CD4-positive, alpha-beta T cell (primary cell): ENCODE data around the gene POU2AF2. TPM values are rescaled to one million over a fixed set of nuclear protein-coding genes. Genes with fewer than 3 reads are reported as not detected.

Experiments used
- ATAC-seq: fragments of 200-7000 bp; cut with Tn5 transposase; one replicate; pipeline ENCODE4 v1.10.0; 2022; ENCODE audit warnings: mild to moderate bottlenecking; ENCODE audit not compliant: poor library complexity
- CTCF ChIA-PET: fragments of 350-600 bp; sonication (Branson Sonifier 250); formaldehyde crosslinking; loops from one replicate; lab custom pipeline; 2021; ENCODE audit warnings: antibody characterized with exemption, inconsistent platforms; lab: Charles Lee
- POLR2A ChIA-PET: fragments of 350-600 bp; sonication (Branson Sonifier 250); formaldehyde crosslinking; loops from one replicate; lab custom pipeline; 2021; ENCODE audit warnings: antibody characterized with exemption, inconsistent platforms; lab: Charles Lee
- DNase-seq, 14 experiments: peaks; one replicate each; pipeline ENCODE4 v3.0.0-alpha.2; 2013 to 2020; ENCODE audit warnings: mixed read lengths in 2 of 14
- H3K27ac ChIP-seq, 2 donors: one replicate each; pipeline versions ENCODE4 v1.5.1 to v1.7.0; 2013; ENCODE audit warnings: low read length in 2 of 2, low read depth in 1 of 2, mild to moderate bottlenecking in 1 of 2
- H3K27me3 ChIP-seq, 2 experiments: 1 replicate in 1 of 2; 2 replicates in 1 of 2; pipeline versions ENCODE4 v1.6.1 to v1.7.0; 2013; ENCODE audit warnings: low read length in 2 of 2, control low read depth in 1 of 2, mild to moderate bottlenecking in 1 of 2, moderate library complexity in 1 of 2; ENCODE audit not compliant: insufficient read depth in 2 of 2, control insufficient read depth in 1 of 2
- H3K36me3 ChIP-seq: one replicate; pipeline ENCODE4 v1.6.1; 2013; ENCODE audit warnings: low read length, control low read depth; ENCODE audit not compliant: insufficient read depth
- H3K4me1 ChIP-seq: one replicate; pipeline ENCODE4 v1.6.1; 2013; ENCODE audit warnings: low read length, control low read depth; ENCODE audit not compliant: insufficient read depth
- H3K4me3 ChIP-seq: one replicate; pipeline ENCODE4 v1.5.1; 2013; ENCODE audit warnings: mild to moderate bottlenecking, low read length, moderate library complexity
- H3K9me3 ChIP-seq, 2 experiments: 1 replicate in 1 of 2; 2 replicates in 1 of 2; pipeline versions ENCODE4 v1.6.1 to v1.7.0; 2013; ENCODE audit warnings: low read length in 2 of 2, mild to moderate bottlenecking in 2 of 2, control low read depth in 1 of 2, moderate library complexity in 1 of 2; ENCODE audit not compliant: control insufficient read depth in 1 of 2, insufficient read depth in 1 of 2
- H3K27ac Mint-ChIP-seq: one replicate; pipeline ENCODE4 v1.8.0; 2020; ENCODE audit warnings: mixed read lengths
- H3K27me3 Mint-ChIP-seq: one replicate; pipeline ENCODE4 v1.8.0; 2021; ENCODE audit warnings: mixed read lengths
- H3K36me3 Mint-ChIP-seq: one replicate; pipeline ENCODE4 v1.8.0; 2021; ENCODE audit warnings: low read depth, mixed read lengths
- H3K4me1 Mint-ChIP-seq: one replicate; pipeline ENCODE4 v1.8.0; 2021; ENCODE audit warnings: low read depth, mixed read lengths
- H3K4me3 Mint-ChIP-seq: one replicate; pipeline ENCODE4 v1.8.0; 2020; ENCODE audit warnings: mild to moderate bottlenecking, mixed read lengths
- H3K9me3 Mint-ChIP-seq: one replicate; pipeline ENCODE4 v1.8.0; 2020; ENCODE audit warnings: mixed read lengths
- intact Hi-C, 2 experiments: fragments of 100-400 bp; cut with DNase I in 1 of 2; cut with micrococcal nuclease in 1 of 2; formaldehyde crosslinking; loops; one replicate each; pipeline versions ENCODE4 v1.15.1 to v1.9.0; 2023 to 2025; cut with DNase I, micrococcal nuclease
- total RNA-seq, 174 experiments: library from RNA in 2 of 174; stranded (reverse) in 2 of 174; gene quantifications; one replicate each; pipeline ENCODE4 v1.2.3 and lab custom pipeline; 2021 to 2026
- TF ChIP-seq, protein P1 (sequence below): fragments of 200-600 bp; IDR thresholded peaks from one replicate; pipeline ENCODE4 v1.8.0; 2022; ENCODE audit warnings: antibody characterized with exemption, mild to moderate bottlenecking

The POU2AF2 gene
- total RNA-seq, 2 experiments from 2014 or later, result not detected

DNA sequence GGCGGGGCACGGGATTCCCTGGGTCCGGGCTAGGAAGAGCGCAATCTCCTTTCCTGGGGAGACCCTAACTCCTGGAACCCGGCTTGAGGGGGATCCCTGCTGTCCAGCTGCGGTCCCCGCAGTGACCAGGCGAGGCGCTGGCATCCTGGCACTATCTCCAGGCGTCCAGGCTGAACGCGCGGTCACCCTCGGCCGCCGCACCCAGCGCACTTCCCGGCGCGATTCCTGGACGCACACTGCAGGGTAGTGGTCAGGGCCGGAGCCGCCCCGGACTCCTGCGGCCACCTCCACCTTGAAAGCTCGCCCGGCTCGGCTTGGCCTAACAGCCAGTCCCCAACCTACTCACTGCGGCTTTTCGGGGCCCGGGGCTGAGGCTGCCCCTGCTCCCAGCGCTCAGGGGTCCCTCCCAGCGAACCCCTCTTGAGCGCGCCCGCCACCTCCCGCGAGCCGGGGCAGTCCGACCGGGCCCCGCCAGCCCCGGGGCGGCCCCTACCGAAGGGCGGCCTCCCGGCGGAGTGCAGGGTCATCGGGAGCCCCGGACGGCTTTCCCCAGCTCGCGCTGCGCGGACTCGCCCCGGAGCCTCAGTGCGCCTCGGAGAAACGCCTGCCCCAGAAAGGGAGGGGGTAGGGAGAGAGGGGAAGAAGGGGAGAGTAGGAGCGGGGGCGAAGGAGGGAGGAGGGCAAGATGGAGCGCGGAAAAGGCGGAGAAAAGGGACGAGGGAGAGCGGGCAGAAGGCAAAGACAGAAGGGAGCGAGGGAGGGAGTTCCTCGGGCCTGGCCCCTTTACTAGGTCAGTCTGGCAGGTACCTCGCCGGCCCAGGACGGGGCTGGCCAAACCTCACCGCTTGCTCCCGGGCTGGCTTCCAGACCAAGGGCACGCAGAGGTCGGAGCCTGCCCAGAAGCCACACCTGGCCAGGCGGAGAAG is 53.8 kb downstream of the POU2AF2 start:
- no peak for ATAC-seq
- DNase-seq, result no peak
- no peak overlapping the region for H3K27ac ChIP-seq

DNA sequence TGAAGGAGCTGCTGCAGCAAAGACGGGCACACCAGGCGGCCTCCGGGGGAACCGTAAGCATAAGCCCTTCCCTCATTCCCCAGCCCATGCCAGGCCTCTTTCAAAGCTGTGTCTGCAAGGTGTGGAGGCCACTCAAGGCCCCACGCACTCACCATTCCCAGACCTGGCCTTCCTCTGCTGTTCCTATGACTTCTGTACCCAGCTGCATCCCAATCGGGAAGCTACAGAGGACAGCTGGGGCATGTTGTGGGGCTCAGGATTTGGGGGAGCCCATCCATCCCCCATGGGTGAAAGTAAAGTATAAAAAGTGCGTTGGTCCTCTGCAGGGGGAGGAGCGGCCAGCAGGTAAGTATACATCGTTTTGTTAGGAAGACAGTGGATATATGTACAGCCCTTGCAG is 55.0 kb downstream of the POU2AF2 start:
- Histone ChIP-seq H3K4me1 (peaks cover 6% of the 10 kb centered on the region), H3K4me3 (no peak overlapping the region), H3K27ac (no peak overlapping the region), H3K36me3 (no peaks in the 10 kb centered on the region), H3K9me3 (no peaks in the 10 kb centered on the region), H3K27me3 (peaks cover 21 to 32% of the 10 kb centered on the region in 2 experiments)
- intact Hi-C loops, result loop anchor here in 1 of 2 experiments (5.0 kb wide), 1 partner anchor 1992 kb away; no protein-coding TSS in a partner anchor
- peaks cover 5% of the 10 kb centered on the region for H3K4me1 Mint-ChIP-seq
- DNase-seq, result no peak
- ChIA-PET CTCF (no interaction called here), POLR2A (no interaction called here)
- H3K27ac Mint-ChIP-seq, result no peak overlapping the region
- peaks cover 66% of the 10 kb centered on the region for H3K27me3 Mint-ChIP-seq
- H3K4me3 Mint-ChIP-seq, result no peak overlapping the region
- no peaks in the 10 kb centered on the region for H3K9me3 Mint-ChIP-seq
- TF ChIP-seq, protein P1, sequence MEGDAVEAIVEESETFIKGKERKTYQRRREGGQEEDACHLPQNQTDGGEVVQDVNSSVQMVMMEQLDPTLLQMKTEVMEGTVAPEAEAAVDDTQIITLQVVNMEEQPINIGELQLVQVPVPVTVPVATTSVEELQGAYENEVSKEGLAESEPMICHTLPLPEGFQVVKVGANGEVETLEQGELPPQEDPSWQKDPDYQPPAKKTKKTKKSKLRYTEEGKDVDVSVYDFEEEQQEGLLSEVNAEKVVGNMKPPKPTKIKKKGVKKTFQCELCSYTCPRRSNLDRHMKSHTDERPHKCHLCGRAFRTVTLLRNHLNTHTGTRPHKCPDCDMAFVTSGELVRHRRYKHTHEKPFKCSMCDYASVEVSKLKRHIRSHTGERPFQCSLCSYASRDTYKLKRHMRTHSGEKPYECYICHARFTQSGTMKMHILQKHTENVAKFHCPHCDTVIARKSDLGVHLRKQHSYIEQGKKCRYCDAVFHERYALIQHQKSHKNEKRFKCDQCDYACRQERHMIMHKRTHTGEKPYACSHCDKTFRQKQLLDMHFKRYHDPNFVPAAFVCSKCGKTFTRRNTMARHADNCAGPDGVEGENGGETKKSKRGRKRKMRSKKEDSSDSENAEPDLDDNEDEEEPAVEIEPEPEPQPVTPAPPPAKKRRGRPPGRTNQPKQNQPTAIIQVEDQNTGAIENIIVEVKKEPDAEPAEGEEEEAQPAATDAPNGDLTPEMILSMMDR, result no peak
- no peaks in the 10 kb centered on the region for H3K36me3 Mint-ChIP-seq
- no peak for ATAC-seq

More for the DNA sequence above, 53.8 kb downstream of the POU2AF2 start:
- Histone ChIP-seq H3K4me3 (no peak overlapping the region), H3K9me3 (no peaks in the 10 kb centered on the region), H3K36me3 (no peaks in the 10 kb centered on the region), H3K27me3 (peaks cover 21 to 32% of the 10 kb centered on the region in 2 experiments), H3K4me1 (peaks cover 6% of the 10 kb centered on the region)
- intact Hi-C loops, result loop anchor here in 1 of 2 experiments (5.0 kb wide), 1 partner anchor 1993 kb away; no protein-coding TSS in a partner anchor
- no peaks in the 10 kb centered on the region for H3K9me3 Mint-ChIP-seq
- H3K4me3 Mint-ChIP-seq, result no peak overlapping the region
- H3K36me3 Mint-ChIP-seq, result no peaks in the 10 kb centered on the region
- H3K27me3 Mint-ChIP-seq, result peaks cover 58% of the 10 kb centered on the region
- ChIA-PET POLR2A (no interaction called here), CTCF (no interaction called here)
- no peak overlapping the region for H3K27ac Mint-ChIP-seq
- TF ChIP-seq, protein P1, result no peak
- peaks cover 5% of the 10 kb centered on the region for H3K4me1 Mint-ChIP-seq

DNA sequence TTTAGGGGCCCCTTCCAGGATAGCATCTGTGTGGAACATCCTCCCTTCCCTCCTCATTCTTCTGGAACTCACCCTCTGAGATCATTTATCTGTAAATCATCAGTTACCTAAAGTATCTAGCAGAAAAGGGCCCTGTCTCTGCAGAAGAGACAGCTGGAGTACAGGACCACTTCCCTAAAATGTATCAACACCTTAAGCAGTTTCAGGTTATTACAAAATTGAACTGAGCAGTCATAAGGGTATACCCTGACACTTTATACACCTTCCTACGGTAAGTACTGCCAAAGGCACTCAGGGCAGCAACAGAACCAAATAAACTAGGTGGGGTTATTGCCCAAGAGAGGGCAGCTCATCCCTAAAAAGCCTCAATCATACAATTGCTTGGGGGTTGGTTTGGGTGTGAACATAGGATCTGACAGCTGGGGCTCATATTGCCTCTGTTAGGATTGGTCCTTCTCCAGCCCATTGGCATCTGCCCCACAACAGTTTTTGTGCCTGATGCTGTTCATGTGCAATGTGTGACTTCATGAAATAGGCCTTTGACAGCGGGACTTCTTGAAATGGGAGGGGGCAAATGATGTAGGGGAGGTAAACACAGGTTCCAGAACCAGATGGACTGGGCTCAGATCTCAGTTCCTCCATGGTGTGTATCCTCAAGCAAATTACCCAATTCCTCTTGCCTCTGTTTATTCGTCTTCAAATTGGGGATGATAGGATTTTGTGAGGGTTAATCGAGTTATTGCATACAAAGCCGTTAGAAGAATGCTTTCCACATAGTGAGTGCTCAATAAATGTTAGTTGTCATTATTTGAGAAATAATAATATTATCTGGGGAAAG is 55.7 kb downstream of the POU2AF2 start:
- no peak overlapping the region for H3K4me3 Mint-ChIP-seq
- Histone ChIP-seq H3K9me3 (no peaks in the 10 kb centered on the region), H3K4me3 (no peak overlapping the region), H3K27me3 (peaks cover 20 to 32% of the 10 kb centered on the region in 2 experiments), H3K36me3 (no peaks in the 10 kb centered on the region), H3K4me1 (peaks cover 6% of the 10 kb centered on the region), H3K27ac (no peak overlapping the region)
- peaks cover 5% of the 10 kb centered on the region for H3K4me1 Mint-ChIP-seq
- ChIA-PET POLR2A (no interaction called here), CTCF (no interaction called here)
- H3K27me3 Mint-ChIP-seq, result peaks cover 67% of the 10 kb centered on the region
- H3K36me3 Mint-ChIP-seq, result no peaks in the 10 kb centered on the region
- no peak for ATAC-seq
- TF ChIP-seq, protein P1, result no peak
- intact Hi-C loops, result loop anchor here in 1 of 2 experiments (5.0 kb wide), 1 partner anchor 1991 kb away; no protein-coding TSS in a partner anchor
- no peaks in the 10 kb centered on the region for H3K9me3 Mint-ChIP-seq
- DNase-seq, result no peak
- H3K27ac Mint-ChIP-seq, result no peak overlapping the region
